CD14-positive monocyte (primary cell): ENCODE measurements around the gene PPID. TPM values are rescaled to one million over a fixed set of nuclear protein-coding genes. Genes with fewer than 3 reads are reported as not detected.

Experiments
- DNase-seq, 3 donors: peaks; one replicate each; pipeline ENCODE4 v3.0.0-alpha.2; 2011 to 2022
- H2AFZ ChIP-seq: 2 replicates; pipeline ENCODE4 v1.6.0; 2012; ENCODE audit warnings: mild to moderate bottlenecking, low read depth, low read length, inconsistent platforms; ENCODE audit not compliant: insufficient read depth, poor library complexity, severe bottlenecking
- H3K27ac ChIP-seq, 2 donors: 1 replicate in 1 of 2; 2 replicates in 1 of 2; pipeline ENCODE4 v1.5.1; 2012 to 2013; ENCODE audit warnings: low read length in 2 of 2, control low read depth in 1 of 2, inconsistent platforms in 1 of 2, low read depth in 1 of 2, mild to moderate bottlenecking in 1 of 2
- H3K27me3 ChIP-seq, 2 donors: one replicate each; pipeline versions ENCODE4 v1.6.0 to v1.6.1; 2011 to 2013; ENCODE audit warnings: low read length in 2 of 2; ENCODE audit not compliant: control insufficient read depth in 2 of 2, insufficient read depth in 2 of 2
- H3K36me3 ChIP-seq, 2 donors: replicated peaks in 1 of 2; 1 replicate in 1 of 2; 2 replicates in 1 of 2; pipeline versions ENCODE4 v1.5.1 to v1.6.1; 2012 to 2013; ENCODE audit warnings: low read length in 2 of 2, control low read depth in 1 of 2, inconsistent platforms in 1 of 2, mild to moderate bottlenecking in 1 of 2; ENCODE audit not compliant: insufficient read depth in 2 of 2, control insufficient read depth in 1 of 2
- H3K4me1 ChIP-seq, 2 donors: 1 replicate in 1 of 2; 2 replicates in 1 of 2; pipeline versions ENCODE4 v1.5.1 to v1.6.1; 2012 to 2013; ENCODE audit warnings: low read length in 2 of 2, control low read depth in 1 of 2, inconsistent platforms in 1 of 2, mild to moderate bottlenecking in 1 of 2, moderate library complexity in 1 of 2; ENCODE audit not compliant: insufficient read depth in 2 of 2, control insufficient read depth in 1 of 2
- H3K4me2 ChIP-seq: replicated peaks from 2 replicates; pipeline ENCODE3; 2012; ENCODE audit warnings: low read length, moderate library complexity, mild to moderate bottlenecking; ENCODE audit not compliant: poor library complexity, severe bottlenecking; ENCODE audit errors: extremely low read depth
- H3K4me3 ChIP-seq, 3 experiments: fragments of 200-600 bp in 1 of 3; sonication (generic) in 1 of 3; replicated peaks in 1 of 3; 1 replicate in 2 of 3; 2 replicates in 1 of 3; pipeline ENCODE4 v1.5.1; 2011 to 2013; ENCODE audit warnings: low read length in 3 of 3, mild to moderate bottlenecking in 3 of 3, control low read depth in 2 of 3, low read depth in 2 of 3, inconsistent platforms in 1 of 3, moderate library complexity in 1 of 3
- H3K79me2 ChIP-seq: 2 replicates; pipeline ENCODE4 v1.6.0; 2012; ENCODE audit warnings: mild to moderate bottlenecking, control low read depth, inconsistent platforms, low read length, moderate library complexity; ENCODE audit not compliant: insufficient read depth
- H3K9ac ChIP-seq: 2 replicates; pipeline ENCODE4 v1.6.0; 2017; ENCODE audit warnings: low read length, mild to moderate bottlenecking; ENCODE audit not compliant: insufficient read depth, poor library complexity, severe bottlenecking
- H3K9me3 ChIP-seq, 2 donors: replicated peaks in 1 of 2; 1 replicate in 1 of 2; 2 replicates in 1 of 2; pipeline versions ENCODE4 v1.5.1 to v1.6.1; 2012 to 2013; ENCODE audit warnings: low read length in 2 of 2, control low read depth in 1 of 2; ENCODE audit not compliant: control insufficient read depth in 1 of 2, insufficient read depth in 1 of 2
- H4K20me1 ChIP-seq: 2 replicates; pipeline ENCODE4 v1.6.0; 2012; ENCODE audit warnings: mild to moderate bottlenecking, low read length, control low read depth, moderate library complexity; ENCODE audit not compliant: insufficient read depth
- H3K27ac Mint-ChIP-seq, 7 donors: one replicate each; pipeline ENCODE4 v1.8.0; 2020; ENCODE audit warnings: mild to moderate bottlenecking in 7 of 7, mixed read lengths in 7 of 7, moderate library complexity in 6 of 7, inconsistent platforms in 2 of 7
- H3K27me3 Mint-ChIP-seq, 3 donors: one replicate each; pipeline ENCODE4 v1.8.0; 2021 to 2022; ENCODE audit warnings: low read depth in 3 of 3, mild to moderate bottlenecking in 3 of 3, mixed read lengths in 3 of 3, moderate library complexity in 3 of 3, inconsistent platforms in 1 of 3
- H3K36me3 Mint-ChIP-seq, 2 donors: one replicate each; pipeline ENCODE4 v1.8.0; 2020; ENCODE audit warnings: mixed read lengths in 2 of 2, inconsistent platforms in 1 of 2, mild to moderate bottlenecking in 1 of 2
- H3K4me1 Mint-ChIP-seq: one replicate; pipeline ENCODE4 v1.8.0; 2020; ENCODE audit warnings: mild to moderate bottlenecking, mixed read lengths
- H3K4me3 Mint-ChIP-seq, 2 donors: one replicate each; pipeline ENCODE4 v1.8.0; 2020; ENCODE audit warnings: mild to moderate bottlenecking in 2 of 2, mixed read lengths in 2 of 2, moderate library complexity in 1 of 2
- H3K9me3 Mint-ChIP-seq, 7 donors: one replicate each; pipeline ENCODE4 v1.8.0; 2020 to 2022; ENCODE audit warnings: mixed read lengths in 7 of 7, mild to moderate bottlenecking in 6 of 7, moderate library complexity in 6 of 7, inconsistent platforms in 2 of 7
- CTCF ChIP-seq: fragments of 200-600 bp; IDR thresholded peaks from one replicate; pipeline ENCODE4 v1.8.0; 2022; ENCODE audit warnings: antibody characterized with exemption, mild to moderate bottlenecking
- WGBS: methylation state at CpG from one replicate; pipeline ENCODE4 v1.1.5; 2013; ENCODE audit warnings: missing lambda C conversion rate; ENCODE audit not compliant: insufficient coverage; 5-methylcytosine and 5-hydroxymethylcytosine counted together
- intact Hi-C, 2 donors: fragments of 100-400 bp; cut with micrococcal nuclease; formaldehyde crosslinking; loops; one replicate each; pipeline versions ENCODE4 v1.15.0 to v1.15.1; 2023
- polyA plus RNA-seq, 3 donors: library from polyadenylated mRNA; depleted of rRNA in 1 of 3; unstranded in 2 of 3; stranded (reverse) in 1 of 3; fragments of 300-500 nt in 2 of 3; fragments of >200 nt in 1 of 3; fragmentation: Illumina TruSeq in 2 of 3; gene quantifications; 1 replicate in 2 of 3; 2 replicates in 1 of 3; pipeline ENCODE4 v1.2.3, GENCODE V29; 2012 to 2021

Gene PPID
- polyA plus RNA-seq, 3 donors: 11.0 to 30.5 (median 18.1) TPM

- whole genome bisulfite sequencing: no CpG with 5 or more reads among the region's 5 CpGs
- H3K4me2 ChIP-seq: peak overlapping the region; percentile 71
- peaks cover 63% of the 10 kb centered on the region for H3K79me2 ChIP-seq
- H3K27me3 ChIP-seq: no peaks in the 10 kb centered on the region
- Mint-ChIP-seq H3K9me3 (peaks cover 0 to 2% (median 0%) of the 10 kb centered on the region in 7 donors), H3K27me3 (peaks cover 0 to 2% (median 0%) of the 10 kb centered on the region in 3 donors), H3K4me1 (peaks cover 71% of the 10 kb centered on the region), H3K36me3 (peaks cover 0 to 3% of the 10 kb centered on the region in 2 donors), H3K4me3 (peak overlapping the region in 1 of 2 donors; percentile 100), H3K27ac (no peak overlapping the region)
- H3K27ac ChIP-seq: no peak overlapping the region
- no peak for TF ChIP-seq CTCF
- DNase-seq: no peak
- H2AFZ ChIP-seq: no peak overlapping the region
- intact Hi-C loops: loop anchor here in 1 of 2 donors (10.0 kb wide), 1 partner anchor 64 kb away; no protein-coding TSS in a partner anchor
- no peaks in the 10 kb centered on the region for H3K9me3 ChIP-seq
- no peak overlapping the region for H3K9ac ChIP-seq
- peaks cover 30% of the 10 kb centered on the region for H4K20me1 ChIP-seq
- no peaks in the 10 kb centered on the region for H3K36me3 ChIP-seq
- H3K4me3 ChIP-seq: peak overlapping the region in 1 of 3 experiments; percentile 95
- H3K4me1 ChIP-seq: peaks cover 41 to 59% of the 10 kb centered on the region in 2 donors
These were observed 47.5 kb upstream of the PPID start for GRCh38 chr4:158770671-158771070.

GRCh38 chr4:158769175-158769921 lies 46.2 kb upstream of the PPID start:
- Histone ChIP-seq H3K79me2 (peaks cover 50% of the 10 kb centered on the region), H3K27me3 (no peaks in the 10 kb centered on the region), H2AFZ (peak overlapping the region; percentile 76), H3K4me1 (peaks cover 41 to 51% of the 10 kb centered on the region in 2 donors), H3K4me3 (peak overlapping the region; percentile 50 to 95 (median 90)), H3K9ac (peak overlapping the region; percentile 86), H3K36me3 (no peaks in the 10 kb centered on the region), H4K20me1 (peaks cover 17% of the 10 kb centered on the region), H3K4me2 (peak overlapping the region; percentile 71), H3K9me3 (no peaks in the 10 kb centered on the region), H3K27ac (peak overlapping the region; percentile 86 to 90)
- H3K27ac Mint-ChIP-seq: peak overlapping the region; percentile 93 to 99 (median 96)
- H3K27me3 Mint-ChIP-seq: peaks cover 0 to 2% (median 0%) of the 10 kb centered on the region in 3 donors
- peaks cover 0 to 3% of the 10 kb centered on the region in 2 donors for H3K36me3 Mint-ChIP-seq
- no peak for TF ChIP-seq CTCF
- peak overlapping the region; percentile 98 to 100 for H3K4me3 Mint-ChIP-seq
- 0% methylated on average over 27 of the region's 49 CpGs for WGBS
- H3K9me3 Mint-ChIP-seq: peaks cover 0 to 2% (median 0%) of the 10 kb centered on the region in 7 donors
- H3K4me1 Mint-ChIP-seq: peaks cover 60% of the 10 kb centered on the region
- intact Hi-C loops: loop anchor here (5.0 kb wide), 2 partner anchors 43 to 47 kb away; partner anchors contain the start of gene PPID (in 1 of the 2)
- peak; percentile 46 to 86 (median 56) for DNase-seq
